H1 (cell line): ENCODE measurements around the gene DYRK1A. TPM values are rescaled to one million over a fixed set of nuclear protein-coding genes. Genes with fewer than 3 reads are reported as not detected.

Source experiments
- CTCF ChIA-PET: fragments of 300-600 bp; sonication (Branson Sonifier 250); formaldehyde crosslinking; loops from one replicate; lab custom pipeline; 2021; ENCODE audit not compliant: partially characterized antibody; lab: Charles Lee
- POLR2A ChIA-PET: fragments of 300-600 bp; sonication (Branson Sonifier 250); formaldehyde crosslinking; loops from one replicate; lab custom pipeline; 2021; ENCODE audit warnings: inconsistent platforms; ENCODE audit not compliant: partially characterized antibody; lab: Charles Lee
- DNase-seq, 2 experiments: peaks; one replicate each; pipeline versions ENCODE4 v3.0.0 to v3.0.0-alpha.2; 2010 to 2022; ENCODE audit warnings: low spot score in 2 of 2, low read depth in 1 of 2, mixed read lengths in 1 of 2
- FAIRE-seq: peaks from 2 replicates; lab custom pipeline; 2011; peaks lifted over from hg19 to GRCh38; lab: Jason Lieb, UNC
- H2AFZ ChIP-seq: 2 replicates; pipeline ENCODE4 v1.8.1; 2012; ENCODE audit warnings: low read length, inconsistent platforms
- H2AK5ac ChIP-seq: 2 replicates; pipeline ENCODE4 v1.6.1; 2013; ENCODE audit warnings: low read depth, low read length
- H2BK120ac ChIP-seq: replicated peaks from 2 replicates; pipeline ENCODE3; 2013; ENCODE audit warnings: low read depth, low read length, inconsistent platforms
- H2BK12ac ChIP-seq: 2 replicates; pipeline ENCODE4 v1.6.1; 2013; ENCODE audit warnings: low read depth, low read length
- H2BK15ac ChIP-seq: 2 replicates; pipeline ENCODE4 v1.6.1; 2013; ENCODE audit warnings: low read length
- H2BK20ac ChIP-seq: 2 replicates; pipeline ENCODE4 v1.6.1; 2013; ENCODE audit warnings: low read length
- H2BK5ac ChIP-seq: 2 replicates; pipeline ENCODE4 v1.6.1; 2013; ENCODE audit warnings: low read depth, low read length
- H3K14ac ChIP-seq: 2 replicates; pipeline ENCODE4 v1.6.1; 2013; ENCODE audit warnings: inconsistent platforms; ENCODE audit not compliant: insufficient read length
- H3K18ac ChIP-seq: 2 replicates; pipeline ENCODE4 v1.6.1; 2013; ENCODE audit warnings: low read length; ENCODE audit errors: extremely low read depth
- H3K23ac ChIP-seq: 2 replicates; pipeline ENCODE4 v1.6.1; 2013; ENCODE audit warnings: inconsistent platforms; ENCODE audit not compliant: insufficient read length
- H3K23me2 ChIP-seq: 2 replicates; pipeline ENCODE4 v1.6.1; 2013; ENCODE audit warnings: low read depth, low read length
- H3K27ac ChIP-seq: 2 replicates; pipeline ENCODE4 v1.6.1; 2011; ENCODE audit warnings: low read depth, low read length, inconsistent platforms
- H3K27me3 ChIP-seq, 4 experiments: replicated peaks in 1 of 4; 1 replicate in 1 of 4; 2 replicates in 3 of 4; pipeline versions ENCODE4 v1.6.1 to v1.8.1; 2011 to 2013; ENCODE audit warnings: low read length in 3 of 4, mild to moderate bottlenecking in 3 of 4, inconsistent platforms in 2 of 4, mixed read lengths in 2 of 4, moderate library complexity in 1 of 4; ENCODE audit not compliant: control insufficient read depth in 3 of 4, insufficient read depth in 3 of 4; ENCODE audit errors: extremely low read depth in 1 of 4
- H3K36me3 ChIP-seq, 4 experiments: 2 replicates each; pipeline versions ENCODE4 v1.6.1 to v1.8.1; 2011 to 2013; ENCODE audit warnings: mild to moderate bottlenecking in 4 of 4, low read length in 3 of 4, moderate library complexity in 2 of 4, control low read depth in 1 of 4, inconsistent platforms in 1 of 4; ENCODE audit not compliant: insufficient read depth in 4 of 4, control insufficient read depth in 2 of 4
- H3K4ac ChIP-seq: replicated peaks from 2 replicates; pipeline ENCODE3; 2013; ENCODE audit warnings: low read length, low read depth, mixed read lengths, inconsistent platforms; ENCODE audit not compliant: insufficient read length
- H3K4me1 ChIP-seq, 4 experiments: replicated peaks in 1 of 4; 1 replicate in 1 of 4; 2 replicates in 3 of 4; pipeline versions ENCODE4 v1.6.1 to v1.8.1; 2011 to 2013; ENCODE audit warnings: low read length in 3 of 4, inconsistent platforms in 2 of 4, mixed read lengths in 1 of 4; ENCODE audit not compliant: insufficient read depth in 4 of 4, control insufficient read depth in 3 of 4
- H3K4me2 ChIP-seq, 2 experiments: 2 replicates each; pipeline versions ENCODE4 v1.6.1 to v1.8.1; 2011 to 2013; ENCODE audit warnings: low read depth in 2 of 2, low read length in 2 of 2, control low read depth in 1 of 2, inconsistent platforms in 1 of 2, mild to moderate bottlenecking in 1 of 2; ENCODE audit not compliant: insufficient read depth in 1 of 2
- H3K4me3 ChIP-seq, 4 experiments: fragments of 200-600, 300-600 bp in 1 of 4; sonication (generic), shearing (Covaris generic), sonication (Bioruptor Twin) in 1 of 4; 2 replicates each; pipeline versions ENCODE4 v1.5.1 to v1.8.1; 2011 to 2016; ENCODE audit warnings: low read length in 4 of 4, low read depth in 3 of 4, control low read depth in 2 of 4, inconsistent platforms in 2 of 4, mild to moderate bottlenecking in 2 of 4, mixed read lengths in 1 of 4, moderate library complexity in 1 of 4; ENCODE audit not compliant: insufficient read depth in 2 of 4; ENCODE audit errors: extremely low read depth in 1 of 4
- H3K56ac ChIP-seq: replicated peaks from 2 replicates; pipeline ENCODE3; 2013; ENCODE audit warnings: low read depth, mild to moderate bottlenecking, mixed read lengths, low read length, inconsistent platforms; ENCODE audit not compliant: insufficient read length
- H3K79me1 ChIP-seq: 2 replicates; pipeline ENCODE4 v1.6.1; 2013; ENCODE audit warnings: low read depth, low read length, control low read depth
- H3K79me2 ChIP-seq, 2 experiments: 2 replicates each; pipeline versions ENCODE4 v1.6.1 to v1.8.1; 2012 to 2013; ENCODE audit warnings: low read length in 2 of 2, mild to moderate bottlenecking in 2 of 2, inconsistent platforms in 1 of 2; ENCODE audit not compliant: insufficient read depth in 2 of 2, control insufficient read depth in 1 of 2
- H3K9ac ChIP-seq, 4 experiments: replicated peaks in 1 of 4; 1 replicate in 1 of 4; 2 replicates in 3 of 4; pipeline versions ENCODE4 v1.6.1 to v1.8.1; 2011 to 2013; ENCODE audit warnings: low read depth in 3 of 4, low read length in 3 of 4, control low read depth in 2 of 4, mild to moderate bottlenecking in 2 of 4, moderate library complexity in 2 of 4, inconsistent platforms in 1 of 4; ENCODE audit errors: extremely low read depth in 1 of 4
- H3K9me3 ChIP-seq, 2 experiments: 2 replicates each; pipeline versions ENCODE4 v1.6.1 to v1.8.1; 2012 to 2013; ENCODE audit warnings: mild to moderate bottlenecking in 2 of 2, moderate library complexity in 2 of 2, control low read depth in 1 of 2, inconsistent platforms in 1 of 2, low read depth in 1 of 2, low read length in 1 of 2, mixed read lengths in 1 of 2; ENCODE audit not compliant: insufficient read depth in 2 of 2
- H4K20me1 ChIP-seq, 2 experiments: replicated peaks in 1 of 2; 2 replicates each; pipeline versions ENCODE3 to v1.8.1; 2011 to 2013; ENCODE audit warnings: inconsistent platforms in 2 of 2, low read length in 2 of 2, mild to moderate bottlenecking in 1 of 2; ENCODE audit not compliant: insufficient read depth in 2 of 2, control insufficient read depth in 1 of 2
- H4K5ac ChIP-seq: 2 replicates; pipeline ENCODE4 v1.6.1; 2013; ENCODE audit warnings: low read length, low read depth, mixed read lengths, inconsistent platforms; ENCODE audit not compliant: insufficient read length
- H4K8ac ChIP-seq: 2 replicates; pipeline ENCODE4 v1.8.0; 2013; ENCODE audit warnings: mild to moderate bottlenecking, moderate library complexity, low read length, inconsistent platforms; ENCODE audit not compliant: insufficient read depth; ENCODE audit errors: extremely low read depth
- H4K91ac ChIP-seq: replicated peaks from 2 replicates; pipeline ENCODE3; 2013; ENCODE audit warnings: low read length, mixed read lengths, inconsistent platforms; ENCODE audit not compliant: insufficient read length
- ASH2L ChIP-seq: fragments of 200-600, 300-600 bp; sonication (generic); IDR thresholded peaks from one replicate; pipeline ENCODE4 v1.7.1; 2017; ENCODE audit warnings: low read length
- CREB1 ChIP-seq: IDR thresholded peaks from 2 replicates; pipeline ENCODE4 v1.6.1; 2012; ENCODE audit warnings: inconsistent platforms
- GABPA ChIP-seq: IDR thresholded peaks from 2 replicates; pipeline ENCODE4 v1.6.1; 2011; ENCODE audit warnings: mild to moderate bottlenecking, low read length, moderate library complexity, borderline replicate concordance; ENCODE audit not compliant: insufficient read depth
- GTF2F1 ChIP-seq: IDR thresholded peaks from 2 replicates; pipeline ENCODE4 v1.6.1; 2012; ENCODE audit warnings: low read depth, low read length, improper control_type of control experiment, borderline replicate concordance
- JUN ChIP-seq: IDR thresholded peaks from 2 replicates; pipeline ENCODE4 v1.6.1; 2011; ENCODE audit warnings: low read depth, mild to moderate bottlenecking, improper control_type of control experiment, low read length
- RBBP5 ChIP-seq: IDR thresholded peaks from 2 replicates; pipeline ENCODE4 v1.7.1; 2012; ENCODE audit warnings: low read depth, mild to moderate bottlenecking, inconsistent platforms, low read length, moderate library complexity, borderline replicate concordance
- RFX5 ChIP-seq: IDR thresholded peaks from 2 replicates; pipeline ENCODE4 v1.6.1; 2011; ENCODE audit warnings: low read depth, low read length, improper control_type of control experiment, borderline replicate concordance
- RXRA ChIP-seq: IDR thresholded peaks from 2 replicates; pipeline ENCODE4 v1.6.1; 2011; ENCODE audit warnings: low read depth, mild to moderate bottlenecking, low read length, moderate library complexity; ENCODE audit not compliant: insufficient read depth
- SP1 ChIP-seq: IDR thresholded peaks from 2 replicates; pipeline ENCODE4 v1.6.1; 2011; ENCODE audit warnings: low read depth, low read length
- YY1 ChIP-seq: IDR thresholded peaks from 2 replicates; pipeline ENCODE4 v1.6.1; 2011; ENCODE audit warnings: low read depth, mild to moderate bottlenecking, low read length
- WGBS, 2 experiments: shearing (Covaris generic) in 1 of 2; methylation state at CpG; one replicate each; pipeline versions ENCODE4 v1.1.6 to v1.1.7; 2013 to 2015; ENCODE audit warnings: low lambda C conversion rate in 2 of 2, mixed read lengths in 2 of 2, inconsistent platforms in 1 of 2, low coverage in 1 of 2, missing lambda C conversion rate in 1 of 2; ENCODE audit not compliant: insufficient replicate concordance in 2 of 2, insufficient coverage in 1 of 2, insufficient read length in 1 of 2; ENCODE audit errors: extremely low coverage in 1 of 2, missing lambda C conversion rate in 1 of 2; 5-methylcytosine and 5-hydroxymethylcytosine counted together
- polyA plus RNA-seq, 7 experiments: library from polyadenylated mRNA; depleted of rRNA in 3 of 7; stranded (reverse) in 5 of 7; unstranded in 2 of 7; fragments of >200 nt in 5 of 7; fragments of 200-250 nt in 2 of 7; gene quantifications; 1 replicate in 5 of 7; 2 replicates in 1 of 7; 4 replicates in 1 of 7; pipeline versions ENCODE4 v1.2.1 to v1.2.3, GENCODE V29; 2011 to 2013; ENCODE audit warnings: missing spikeins in 2 of 7, mixed read lengths in 2 of 7
- total RNA-seq: library from RNA; stranded (reverse); fragmentation: NEBNext Ultra II Directional; extraction: Animal tissue kit (Norgen Biotek cat#: 25700); gene quantifications from 2 replicates; pipeline ENCODE4 v1.2.1, GENCODE V29; 2021
- TF ChIP-seq, protein P1 (sequence below), 3 experiments: IDR thresholded peaks; 1 replicate in 2 of 3; 2 replicates in 1 of 3; pipeline versions ENCODE4 v1.5.1 to v1.6.1; 2011; ENCODE audit warnings: low read length in 3 of 3, mild to moderate bottlenecking in 3 of 3, inconsistent platforms in 2 of 3, low read depth in 1 of 3, moderate library complexity in 1 of 3; ENCODE audit not compliant: insufficient read depth in 1 of 3; ENCODE audit errors: control extremely low read depth in 1 of 3

The DYRK1A gene
- total and polyA plus RNA-seq, 2 of the 8 experiments (the other 6 are each of a cell fraction or from before 2014, with no cell fraction given), result 61.1 to 62.2 TPM

- H2BK20ac ChIP-seq, result no peak overlapping the region
- H2BK15ac ChIP-seq, result no peak overlapping the region
- FAIRE-seq (peak; percentile 100), DNase-seq (peak in 1 of 2 experiments; percentile 21)
- peak overlapping the region in 1 of 2 experiments; percentile 31; a peak in 1 of 4 replicates for H3K4me2 ChIP-seq
- H3K79me2 ChIP-seq, result peaks cover 10 to 98% of the 10 kb centered on the region in 2 experiments
- no peak overlapping the region for H2AK5ac ChIP-seq
- no peak overlapping the region for H4K5ac ChIP-seq
- H2BK12ac ChIP-seq, result no peak overlapping the region
- no peak overlapping the region for H3K4ac ChIP-seq
- 30% methylated on average over 6 of the region's 6 CpGs; no CpG with 5 or more reads in 1 of the 2 experiments for WGBS, 2 experiments
- no peaks in the 10 kb centered on the region for H3K23me2 ChIP-seq
- no peaks in the 10 kb centered on the region for H3K27me3 ChIP-seq
- H3K14ac ChIP-seq, result no peak overlapping the region
- H4K8ac ChIP-seq, result no peak overlapping the region
- ChIA-PET CTCF (interaction anchor here (0.5 to 1.3 kb wide), 3 partner anchors 11 to 32 kb away, joined by 3 to 4 read pairs (median 3); no protein-coding TSS in a partner anchor), POLR2A (interaction anchor here (0.9 to 1.4 kb wide), 6 partner anchors 8 to 44 kb away, joined by 3 to 5 read pairs (median 4); no protein-coding TSS in a partner anchor)
- H3K4me1 ChIP-seq, result peaks cover 3 to 14% (median 13%) of the 10 kb centered on the region in 4 experiments; a peak in 5 of 7 replicates
- H3K9me3 ChIP-seq, result peaks cover 0 to 7% of the 10 kb centered on the region in 2 experiments; a peak in 3 of 4 replicates
- no peak overlapping the region for H3K56ac ChIP-seq
- H3K27ac ChIP-seq, result no peak overlapping the region
- no peak overlapping the region for H3K18ac ChIP-seq
- no peak overlapping the region for H4K91ac ChIP-seq
- H2BK120ac ChIP-seq, result no peak overlapping the region
- H2BK5ac ChIP-seq, result no peak overlapping the region
- H3K4me3 ChIP-seq, result peak overlapping the region in 1 of 4 experiments; percentile 32; a peak in 1 of 8 replicates
- peaks cover 5% of the 10 kb centered on the region; the same call in 1 of the 2 replicates for H3K79me1 ChIP-seq
- H3K23ac ChIP-seq, result no peak overlapping the region
- no peak overlapping the region for H2AFZ ChIP-seq
- H4K20me1 ChIP-seq, result peaks cover 4 to 16% of the 10 kb centered on the region in 2 experiments
- H3K36me3 ChIP-seq, result peaks cover 0 to 3% (median 0%) of the 10 kb centered on the region in 4 experiments; a peak in 1 of 8 replicates
- no peak overlapping the region for H3K9ac ChIP-seq
- TF ChIP-seq, protein P1, sequence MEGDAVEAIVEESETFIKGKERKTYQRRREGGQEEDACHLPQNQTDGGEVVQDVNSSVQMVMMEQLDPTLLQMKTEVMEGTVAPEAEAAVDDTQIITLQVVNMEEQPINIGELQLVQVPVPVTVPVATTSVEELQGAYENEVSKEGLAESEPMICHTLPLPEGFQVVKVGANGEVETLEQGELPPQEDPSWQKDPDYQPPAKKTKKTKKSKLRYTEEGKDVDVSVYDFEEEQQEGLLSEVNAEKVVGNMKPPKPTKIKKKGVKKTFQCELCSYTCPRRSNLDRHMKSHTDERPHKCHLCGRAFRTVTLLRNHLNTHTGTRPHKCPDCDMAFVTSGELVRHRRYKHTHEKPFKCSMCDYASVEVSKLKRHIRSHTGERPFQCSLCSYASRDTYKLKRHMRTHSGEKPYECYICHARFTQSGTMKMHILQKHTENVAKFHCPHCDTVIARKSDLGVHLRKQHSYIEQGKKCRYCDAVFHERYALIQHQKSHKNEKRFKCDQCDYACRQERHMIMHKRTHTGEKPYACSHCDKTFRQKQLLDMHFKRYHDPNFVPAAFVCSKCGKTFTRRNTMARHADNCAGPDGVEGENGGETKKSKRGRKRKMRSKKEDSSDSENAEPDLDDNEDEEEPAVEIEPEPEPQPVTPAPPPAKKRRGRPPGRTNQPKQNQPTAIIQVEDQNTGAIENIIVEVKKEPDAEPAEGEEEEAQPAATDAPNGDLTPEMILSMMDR (IDR thresholded peaks at IDR 0.05; ENCODE audit: control extremely low read depth in 1 of 3, insufficient read depth in 1 of 3, low read depth in 1 of 3, low read length in 3 of 3), result no peak
- peak; percentile 94 for TF ChIP-seq RFX5
- TF ChIP-seq RBBP5, result no peak
- no peak for TF ChIP-seq GTF2F1
- TF ChIP-seq JUN, result no peak
- no peak for TF ChIP-seq YY1
- peak; percentile 49; the same call in 1 of the 2 replicates for TF ChIP-seq CREB1
- peak; percentile 41 for TF ChIP-seq ASH2L
- TF ChIP-seq RXRA, result no peak
- peak; percentile 74 for TF ChIP-seq SP1
- TF ChIP-seq GABPA, result no peak
These were observed 68.5 kb downstream of the DYRK1A start for GRCh38 chr21:37435120-37435519.
